Esophagus squamous epithelium (tissue), 4 donors: ENCODE measurements around the gene ATAD3A.

Experiments used
- POLR2A ChIP-seq, 4 donors: fragments of 450-650 bp; IDR thresholded peaks; one replicate each; pipeline ENCODE4 v1.6.1; 2017; ENCODE audit warnings: antibody characterized with exemption in 4 of 4, mild to moderate bottlenecking in 4 of 4, moderate library complexity in 3 of 4
- TF ChIP-seq, protein P1 (sequence below), 6 experiments: fragments of 450-650 bp in 4 of 6; fragments of 200-600 bp in 2 of 6; sonication (generic) in 2 of 6; IDR thresholded peaks; one replicate each; pipeline ENCODE4 v1.5.1; 2016 to 2019; ENCODE audit warnings: antibody characterized with exemption in 6 of 6, mild to moderate bottlenecking in 4 of 6, moderate library complexity in 4 of 6

DNA sequence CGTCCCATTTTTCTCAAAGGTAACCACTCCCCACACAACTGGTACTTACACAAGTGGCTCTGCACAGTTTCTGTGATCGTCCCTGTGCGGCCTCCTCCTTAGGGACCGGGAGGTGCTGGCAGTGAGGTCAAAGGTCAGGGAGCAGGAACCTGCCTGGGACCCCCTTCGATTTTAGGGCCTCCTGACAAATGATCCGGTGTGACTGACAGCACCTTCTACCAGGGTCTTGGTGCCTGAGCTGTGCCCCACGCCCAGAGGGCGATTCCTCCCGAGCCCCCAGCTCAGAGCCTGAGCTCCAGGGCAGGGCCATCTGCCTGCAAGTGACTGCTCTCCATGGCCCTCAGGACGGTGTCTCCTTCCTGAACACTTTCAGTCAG, 40.3 kb downstream of the ATAD3A start:
- TF ChIP-seq, protein P1, sequence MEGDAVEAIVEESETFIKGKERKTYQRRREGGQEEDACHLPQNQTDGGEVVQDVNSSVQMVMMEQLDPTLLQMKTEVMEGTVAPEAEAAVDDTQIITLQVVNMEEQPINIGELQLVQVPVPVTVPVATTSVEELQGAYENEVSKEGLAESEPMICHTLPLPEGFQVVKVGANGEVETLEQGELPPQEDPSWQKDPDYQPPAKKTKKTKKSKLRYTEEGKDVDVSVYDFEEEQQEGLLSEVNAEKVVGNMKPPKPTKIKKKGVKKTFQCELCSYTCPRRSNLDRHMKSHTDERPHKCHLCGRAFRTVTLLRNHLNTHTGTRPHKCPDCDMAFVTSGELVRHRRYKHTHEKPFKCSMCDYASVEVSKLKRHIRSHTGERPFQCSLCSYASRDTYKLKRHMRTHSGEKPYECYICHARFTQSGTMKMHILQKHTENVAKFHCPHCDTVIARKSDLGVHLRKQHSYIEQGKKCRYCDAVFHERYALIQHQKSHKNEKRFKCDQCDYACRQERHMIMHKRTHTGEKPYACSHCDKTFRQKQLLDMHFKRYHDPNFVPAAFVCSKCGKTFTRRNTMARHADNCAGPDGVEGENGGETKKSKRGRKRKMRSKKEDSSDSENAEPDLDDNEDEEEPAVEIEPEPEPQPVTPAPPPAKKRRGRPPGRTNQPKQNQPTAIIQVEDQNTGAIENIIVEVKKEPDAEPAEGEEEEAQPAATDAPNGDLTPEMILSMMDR (IDR thresholded peaks at IDR 0.05): no peak
- TF ChIP-seq POLR2A (IDR thresholded peaks at IDR 0.05): no peak
